Activated T-cell treated with anti-CD3 and anti-CD28 coated beads, Interleukin-2, amount 50 U/mL, for 1 hour (primary cell): ENCODE data around the gene COX6B1.
"Not testable (repeated sequence)": the region's sequence is repeated elsewhere in the genome, so short reads cannot be mapped to it uniquely, and the experiment has no call there.

Experiments
- DNase-seq: peaks from one replicate; pipeline ENCODE4 v3.0.0-alpha.2; 2020

COX6B1 gene

DNA sequence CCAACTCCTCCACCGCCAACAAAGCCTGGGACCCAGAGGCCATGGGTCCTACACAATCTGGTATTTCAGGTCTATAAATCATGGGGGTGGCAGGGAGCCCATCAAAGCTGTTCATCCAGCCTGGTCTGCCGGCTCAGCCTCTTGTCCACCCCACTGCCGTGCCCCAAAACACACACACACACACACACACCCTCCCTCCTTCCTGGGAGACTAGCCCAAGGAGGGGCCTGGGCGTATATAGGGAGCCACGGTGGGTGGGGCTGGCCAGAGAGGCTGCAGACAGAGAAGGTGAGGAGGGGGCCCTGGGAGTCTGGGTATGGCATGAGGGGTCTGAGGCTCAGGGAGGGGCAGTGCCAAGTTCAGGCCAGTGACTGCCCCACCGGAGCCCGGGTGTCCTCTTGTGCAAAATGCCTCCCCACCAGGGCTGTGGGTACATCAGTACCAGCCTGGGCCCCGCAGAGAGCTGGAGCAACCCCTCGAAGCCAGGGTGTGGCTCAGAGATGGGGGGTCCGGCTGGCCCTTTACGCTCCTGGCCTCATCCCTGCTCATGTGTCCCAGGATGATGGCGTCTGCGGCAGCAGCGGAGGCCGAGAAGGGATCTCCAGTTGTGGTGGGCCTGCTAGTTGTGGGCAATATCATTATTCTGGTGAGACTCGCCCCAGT is 18.3 kb downstream of the COX6B1 start, which contains the start of gene UPK1A:
Gene UPK1A, plus strand, starts transcription at position 267 of the 663 bp plus-strand sequence. Its CDS starts 296 bp downstream, at position 563.
- no peak for DNase-seq

GRCh38 chr19:35669566-35669965 is 21.4 kb downstream of the COX6B1 start:
- no peak for DNase-seq

- DNase-seq = no peak
Observed at GRCh38 chr19:35669974-35670373, 21.9 kb downstream of the COX6B1 start.

DNA sequence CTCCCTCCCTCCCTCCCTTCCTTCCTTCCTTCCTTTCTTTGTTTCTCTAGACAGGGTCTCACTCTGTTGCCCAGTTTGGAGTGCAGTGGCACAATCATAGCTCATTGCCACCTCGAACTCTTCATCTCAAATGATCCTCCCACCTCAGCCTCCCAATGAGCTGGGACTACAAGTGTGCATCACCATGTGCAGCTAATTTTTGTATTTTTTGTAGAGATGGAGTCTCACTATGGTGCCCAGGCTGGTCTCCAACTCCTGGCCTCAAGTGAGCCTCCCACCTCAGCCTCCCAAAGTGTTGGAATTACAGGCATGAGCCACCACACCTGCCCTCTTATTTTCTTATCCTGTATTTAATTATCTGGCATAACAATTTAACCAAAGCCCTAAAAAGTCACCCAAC is 22.6 kb downstream of the COX6B1 start:
- DNase-seq = no peak

DNA sequence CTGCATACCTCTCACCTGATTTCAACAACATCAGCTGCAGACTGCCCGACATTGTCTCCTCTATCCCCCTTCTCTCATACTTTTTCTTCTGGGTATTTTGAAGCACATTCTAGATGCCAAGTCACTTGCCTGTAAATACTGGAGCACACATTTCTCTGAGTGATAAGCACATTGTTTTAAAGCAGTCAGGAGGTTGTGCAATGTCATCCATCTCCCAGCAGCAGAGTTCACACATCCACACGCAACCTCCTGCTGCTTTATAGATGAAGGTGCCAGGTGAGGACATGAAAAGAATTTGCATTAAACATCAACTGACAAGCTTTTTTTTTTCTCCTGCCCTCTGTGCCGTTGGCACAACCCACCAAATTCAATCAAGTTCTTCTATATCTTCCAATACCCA is 23.7 kb downstream of the COX6B1 start:
- no peak for DNase-seq

DNA sequence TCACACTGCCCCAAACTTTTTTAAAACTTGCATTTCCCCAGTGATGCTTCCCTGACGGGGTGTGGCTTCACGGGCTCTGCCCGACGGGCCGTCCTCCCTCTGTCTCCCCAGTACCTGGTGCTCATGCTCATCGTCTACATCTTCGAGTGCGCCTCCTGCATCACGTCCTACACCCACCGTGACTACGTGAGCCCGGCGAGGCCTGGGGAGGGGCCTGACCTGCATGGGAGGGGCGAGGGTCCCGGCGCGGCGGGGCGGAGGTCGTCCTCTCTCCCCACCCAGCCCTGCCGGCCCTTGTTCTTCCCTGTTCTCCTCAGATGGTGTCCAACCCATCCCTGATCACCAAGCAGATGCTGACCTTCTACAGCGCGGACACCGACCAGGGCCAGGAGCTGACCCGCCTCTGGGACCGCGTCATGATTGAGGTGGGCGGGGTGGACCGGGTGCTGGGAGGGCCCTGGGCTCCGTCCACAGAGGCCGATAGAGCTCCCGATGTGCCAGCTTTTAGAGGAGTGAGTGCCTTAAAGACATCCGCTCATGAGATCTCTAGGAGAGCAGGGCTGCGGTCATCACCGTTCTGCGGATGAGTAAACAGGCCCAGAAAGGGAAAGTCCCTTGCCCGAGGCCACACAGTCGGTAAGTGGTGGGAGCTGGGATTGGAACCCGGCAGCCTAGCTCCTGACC is 25.1 kb downstream of the COX6B1 start:
- peak; percentile 34 for DNase-seq

DNA sequence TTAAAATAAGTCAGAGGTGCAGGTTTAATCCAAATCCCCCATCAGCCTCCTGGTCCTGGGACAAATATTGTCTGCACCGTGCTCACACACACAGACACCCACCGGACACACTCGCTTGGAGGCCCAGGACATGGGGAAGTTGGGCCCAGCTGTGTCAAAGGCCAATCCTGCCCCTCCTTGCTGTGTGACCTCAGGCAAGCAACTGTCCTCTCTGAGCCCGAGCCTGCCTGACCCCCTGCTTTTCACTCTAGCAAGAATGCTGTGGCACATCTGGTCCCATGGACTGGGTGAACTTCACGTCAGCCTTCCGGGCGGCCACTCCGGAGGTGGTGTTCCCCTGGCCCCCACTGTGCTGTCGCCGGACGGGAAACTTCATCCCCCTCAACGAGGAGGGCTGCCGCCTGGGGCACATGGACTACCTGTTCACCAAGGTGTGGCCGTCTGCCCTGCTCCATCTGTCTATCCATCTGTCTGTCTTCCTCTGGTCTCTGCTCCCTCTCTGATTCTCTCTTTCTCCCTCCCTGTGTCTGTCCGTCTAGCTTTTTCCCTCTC is 27.5 kb downstream of the COX6B1 start:
- DNase-seq = no peak

GRCh38 chr19:35689836-35690235 is 41.7 kb downstream of the COX6B1 start:
- DNase-seq = no peak

- not testable (repeated sequence) for DNase-seq
Observed at GRCh38 chr19:35691106-35691505, 43.0 kb downstream of the COX6B1 start.

DNA sequence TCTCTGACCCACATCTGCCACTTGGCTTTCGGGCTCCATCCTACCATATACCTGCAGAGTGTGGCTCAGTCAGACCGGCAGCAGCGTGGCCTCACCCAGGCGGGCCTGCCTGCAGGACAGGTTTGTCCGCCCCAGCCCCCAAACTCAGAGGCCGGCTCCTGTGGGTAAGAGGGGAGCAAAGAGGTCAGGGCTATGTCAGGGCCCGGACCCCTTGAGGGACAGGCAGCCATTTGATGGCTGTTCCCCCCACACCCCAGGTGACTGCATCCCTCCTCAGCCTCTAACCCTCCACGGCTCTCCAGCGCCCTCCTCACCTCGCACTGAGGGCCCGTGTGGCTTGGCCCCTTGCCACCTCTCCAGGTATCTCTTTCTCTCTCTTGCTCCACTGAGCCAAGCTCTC is 43.9 kb downstream of the COX6B1 start:
- no peak for DNase-seq

- no peak for DNase-seq
Observed at GRCh38 chr19:35693422-35693821, 45.3 kb downstream of the COX6B1 start.

DNA sequence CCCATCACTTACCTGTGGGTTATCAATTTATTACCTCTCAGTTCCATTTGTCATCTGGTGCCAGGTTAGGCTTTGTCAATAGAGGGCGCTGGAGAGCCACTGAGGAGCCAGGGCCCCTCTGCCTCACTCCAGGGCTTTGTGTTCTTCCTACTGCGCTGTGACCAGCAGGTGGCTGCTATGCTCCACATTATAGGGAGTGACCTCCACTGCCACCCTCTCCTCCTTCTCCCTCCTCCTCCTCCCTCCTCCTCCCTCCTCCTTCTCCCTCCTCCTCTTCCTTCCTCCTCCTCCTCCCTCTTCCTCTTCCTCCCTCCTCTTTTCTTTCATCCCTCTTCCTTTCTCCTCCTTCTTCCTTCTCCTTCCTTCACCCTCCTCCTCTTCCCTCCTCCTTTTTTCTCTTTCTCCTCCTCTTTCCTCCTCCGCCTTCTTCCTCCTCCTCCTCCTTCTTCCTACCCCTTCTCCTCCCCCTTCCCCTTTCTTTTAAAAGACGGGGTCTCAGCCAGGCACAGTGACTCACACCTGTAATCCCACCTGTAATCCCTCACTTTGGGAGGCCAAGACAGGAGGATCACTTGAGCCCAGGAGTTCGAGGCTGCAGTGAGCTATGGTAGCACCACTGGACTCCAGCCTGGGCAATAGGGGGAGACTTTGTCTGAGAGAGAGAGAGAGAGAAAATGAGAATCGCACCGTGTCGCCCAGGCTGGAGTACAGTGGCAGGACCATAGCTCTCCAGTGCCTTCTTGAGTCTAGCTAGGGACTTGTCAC is 45.9 kb downstream of the COX6B1 start:
- DNase-seq = peak; percentile 88

DNA sequence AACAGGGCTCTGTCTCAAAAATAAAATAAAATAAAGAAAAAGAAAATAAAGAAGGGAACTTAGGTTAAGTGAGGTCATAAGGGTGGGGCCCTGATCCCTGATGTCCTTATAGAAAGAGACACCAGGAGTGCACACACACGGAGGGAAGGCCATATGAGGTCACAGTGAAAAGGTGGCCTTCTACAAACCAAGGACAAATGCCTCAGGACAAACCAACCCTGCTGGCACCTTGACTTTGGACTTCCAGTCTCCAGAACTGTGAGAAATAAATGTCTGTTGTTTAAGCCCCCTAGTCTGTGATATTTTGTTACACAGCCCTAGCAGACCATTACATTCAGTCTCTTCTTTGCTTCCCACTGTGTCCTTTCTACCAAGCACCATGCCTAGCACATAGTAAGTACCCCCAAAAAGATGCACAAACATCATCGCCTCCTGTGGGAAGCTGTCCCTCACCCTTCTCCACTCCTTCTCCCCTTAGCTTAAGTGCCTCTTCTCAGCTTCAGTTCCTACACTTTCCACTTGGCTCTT is 47.8 kb downstream of the COX6B1 start:
- no peak for DNase-seq

- no peak for DNase-seq
Observed at GRCh38 chr19:35696835-35697234, 48.7 kb downstream of the COX6B1 start.

GRCh38 chr19:35702223-35703012 is 54.3 kb downstream of the COX6B1 start:
- DNase-seq = peak; percentile 88

GRCh38 chr19:35703343-35703742 is 55.2 kb downstream of the COX6B1 start:
- no peak for DNase-seq

- DNase-seq = no peak
Observed at GRCh38 chr19:35704218-35704617, 56.1 kb downstream of the COX6B1 start, which contains the start of gene ZBTB32. ZBTB32 (plus strand) TSS chr19:35704558; CDS start chr19:35714627, 10,069 bp downstream.
